OCI-LY3 (cell line): Measurements from ENCODE around the gene ASPA.

Experiments used
- H2AFZ ChIP-seq: fragments of 200-600, 300-600 bp; shearing (Covaris generic); 2 replicates; pipeline ENCODE4 v1.6.0; 2014; ENCODE audit warnings: antibody characterized with exemption, low read depth, low read length
- H3K27ac ChIP-seq: fragments of 200-600, 300-600 bp; sonication (generic); 2 replicates; pipeline ENCODE4 v1.5.1; 2014; ENCODE audit warnings: mild to moderate bottlenecking, low read length, moderate library complexity, mixed read lengths
- H3K27me3 ChIP-seq: fragments of 200-600, 300-600 bp; sonication (generic); 2 replicates; pipeline ENCODE4 v1.6.1; 2014; ENCODE audit warnings: low read depth, low read length, mixed read lengths
- H3K36me3 ChIP-seq: fragments of 200-600, 300-600 bp; sonication (generic); replicated peaks from 2 replicates; pipeline ENCODE3; 2014; ENCODE audit warnings: low read depth, low read length, mixed read lengths
- H3K4me1 ChIP-seq: fragments of 300-600, 200-600 bp; sonication (generic); 2 replicates; pipeline ENCODE4 v1.6.1; 2014; ENCODE audit warnings: low read length, mixed read lengths
- H3K4me2 ChIP-seq: fragments of 200-600, 300-600 bp; sonication (generic); 2 replicates; pipeline ENCODE4 v1.6.1; 2014; ENCODE audit warnings: low read length, mixed read lengths
- H3K4me3 ChIP-seq: fragments of 300-600, 200-600 bp; sonication (generic); 2 replicates; pipeline ENCODE4 v1.5.1; 2014; ENCODE audit warnings: antibody characterized with exemption, mild to moderate bottlenecking, low read length, moderate library complexity
- H3K79me2 ChIP-seq: fragments of 300-600, 200-600 bp; shearing (Covaris generic); 2 replicates; pipeline ENCODE4 v1.6.1; 2014; ENCODE audit warnings: mild to moderate bottlenecking, low read length, mixed read lengths
- H3K9ac ChIP-seq: fragments of 300-600, 200-600 bp; shearing (Covaris generic); 2 replicates; pipeline ENCODE4 v1.6.0; 2014; ENCODE audit warnings: mild to moderate bottlenecking, low read length, moderate library complexity
- H3K9me3 ChIP-seq: fragments of 200-600, 300-600 bp; shearing (Covaris generic); 2 replicates; pipeline ENCODE4 v1.6.1; 2014; ENCODE audit warnings: low read length, mixed read lengths; ENCODE audit not compliant: insufficient read depth
- H4K20me1 ChIP-seq: fragments of 200-600, 300-600 bp; sonication (generic); 2 replicates; pipeline ENCODE4 v1.6.1; 2016; ENCODE audit warnings: low read length, mixed read lengths; ENCODE audit not compliant: insufficient read depth
- CTCF ChIP-seq: fragments of 200-600, 300-600 bp; sonication (generic); IDR thresholded peaks from 2 replicates; pipeline ENCODE4 v1.5.1; 2014; ENCODE audit warnings: antibody characterized with exemption, low read length, low read depth
- EZH2phosphoT487 ChIP-seq: fragments of 200-600 bp; shearing (Covaris generic); IDR thresholded peaks from 2 replicates; pipeline ENCODE4 v1.6.1; 2018; ENCODE audit warnings: antibody characterized with exemption, mixed run types, low read depth

Gene ASPA

DNA sequence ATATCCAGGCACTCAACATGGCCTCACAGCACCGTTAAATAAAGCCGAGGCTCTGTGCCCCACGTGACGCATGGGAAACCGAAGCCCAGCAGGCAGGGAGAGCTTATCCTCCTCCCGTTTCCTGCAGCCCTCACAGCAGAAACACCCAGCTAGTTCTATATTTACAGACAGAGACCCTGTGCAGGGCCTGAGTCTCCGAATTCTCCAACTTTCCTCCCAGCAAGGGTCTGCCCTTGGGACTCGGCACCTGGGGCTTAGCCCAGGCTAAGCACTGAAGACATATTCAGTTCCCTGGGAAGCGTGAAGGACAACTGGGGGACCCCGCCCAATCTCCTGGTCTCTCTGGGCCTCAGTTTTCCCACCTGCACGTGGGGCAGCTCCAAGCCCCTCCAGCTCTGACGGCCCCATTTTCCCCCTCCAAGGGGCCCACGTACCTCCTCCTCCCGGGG, 52.6 kb downstream of the ASPA start:
- Histone ChIP-seq H3K4me3 (no peak overlapping the region), H4K20me1 (no peaks in the 10 kb centered on the region), H3K27ac (no peak overlapping the region), H3K79me2 (no peaks in the 10 kb centered on the region), H3K9me3 (no peaks in the 10 kb centered on the region), H3K9ac (no peak overlapping the region), H3K36me3 (no peaks in the 10 kb centered on the region), H3K4me1 (no peaks in the 10 kb centered on the region), H2AFZ (no peak overlapping the region), H3K27me3 (no peaks in the 10 kb centered on the region), H3K4me2 (no peak overlapping the region)
- TF ChIP-seq CTCF (no peak), EZH2phosphoT487 (no peak)

DNA sequence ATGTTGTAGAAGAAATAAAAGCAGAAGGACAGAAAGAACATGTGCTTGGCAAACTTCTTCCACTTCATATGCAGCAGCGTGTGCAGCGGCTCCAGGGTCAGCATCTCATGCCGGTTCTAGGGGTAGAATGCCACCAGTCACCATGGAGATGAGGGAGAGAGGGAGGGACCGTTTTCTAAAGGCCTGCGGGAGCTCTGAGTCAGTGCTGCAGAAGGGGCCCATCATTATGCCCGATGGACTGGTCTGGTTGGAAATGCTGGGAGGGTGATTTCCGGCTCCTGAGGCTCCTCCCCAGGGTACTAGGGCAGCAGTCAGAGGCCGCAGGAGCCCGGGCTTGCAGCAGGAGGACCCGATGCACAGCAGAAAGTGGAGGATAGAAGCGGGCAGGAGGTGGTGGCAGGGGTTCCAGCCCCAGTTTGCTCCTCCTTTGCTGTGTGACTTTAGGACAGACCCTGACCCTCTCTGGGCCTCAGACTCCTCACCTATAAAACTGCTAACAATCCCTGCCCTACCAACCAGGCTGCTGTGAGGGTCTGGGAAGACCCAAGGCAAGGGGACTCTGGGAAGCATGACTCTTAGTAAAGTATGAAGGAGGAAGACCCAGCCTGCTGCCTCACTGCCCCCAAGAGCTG, 53.2 kb downstream of the ASPA start:
- Histone ChIP-seq H3K27me3 (no peaks in the 10 kb centered on the region), H3K79me2 (no peaks in the 10 kb centered on the region), H3K36me3 (no peaks in the 10 kb centered on the region), H4K20me1 (no peaks in the 10 kb centered on the region), H3K4me2 (no peak overlapping the region), H3K9me3 (no peaks in the 10 kb centered on the region), H3K27ac (no peak overlapping the region), H2AFZ (no peak overlapping the region), H3K4me1 (no peaks in the 10 kb centered on the region), H3K4me3 (no peak overlapping the region), H3K9ac (no peak overlapping the region)
- TF ChIP-seq EZH2phosphoT487 (no peak), CTCF (no peak)

DNA sequence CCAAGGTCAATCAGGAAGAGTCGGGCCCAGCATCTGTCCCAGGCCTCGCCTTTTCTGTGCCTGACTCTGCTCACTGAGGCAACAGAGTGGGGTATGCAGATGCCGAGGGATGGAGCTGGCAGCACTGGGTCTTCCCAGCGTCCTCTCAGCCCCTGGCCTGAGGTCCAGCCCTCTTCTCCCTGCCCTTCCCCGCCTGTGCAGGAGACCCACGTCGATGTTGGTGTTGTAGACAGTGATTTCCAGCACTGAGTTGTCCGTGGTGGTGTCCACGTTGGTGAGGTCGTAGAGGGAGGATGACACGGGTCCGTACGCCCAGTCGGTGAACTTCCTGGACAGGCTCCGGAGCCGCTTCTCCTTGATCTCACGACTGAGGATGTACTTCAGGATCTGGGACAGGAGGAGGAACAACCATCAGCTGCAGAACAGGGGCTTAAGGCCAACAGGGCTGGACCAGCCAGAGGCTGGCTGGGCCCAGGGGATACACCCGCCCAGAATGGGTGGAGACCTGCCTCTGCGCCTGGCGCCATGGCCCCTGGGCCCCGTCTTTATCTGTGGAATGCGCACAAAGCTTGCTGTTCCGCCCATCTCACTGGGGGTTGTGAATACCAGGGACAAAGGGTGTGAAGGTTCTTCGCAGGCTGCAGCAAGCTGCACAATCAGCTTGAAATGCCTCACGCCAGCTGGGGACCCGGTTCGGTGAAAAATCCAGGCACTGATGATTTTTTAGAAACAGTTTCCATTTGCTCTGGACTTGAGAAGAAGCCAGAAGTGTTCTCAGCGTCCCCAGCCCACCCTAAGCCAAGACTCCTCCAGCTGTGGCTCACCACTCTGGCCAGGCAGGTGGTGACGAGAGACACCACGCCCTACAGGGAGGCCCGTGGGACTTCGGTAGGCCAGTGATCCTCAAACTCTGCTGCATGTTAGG, 54.3 kb downstream of the ASPA start:
- Histone ChIP-seq H3K9me3 (no peaks in the 10 kb centered on the region), H3K9ac (no peak overlapping the region), H3K79me2 (no peaks in the 10 kb centered on the region), H3K4me3 (no peak overlapping the region), H3K36me3 (no peaks in the 10 kb centered on the region), H3K4me1 (no peaks in the 10 kb centered on the region), H2AFZ (no peak overlapping the region), H4K20me1 (no peaks in the 10 kb centered on the region), H3K27ac (no peak overlapping the region), H3K27me3 (no peaks in the 10 kb centered on the region), H3K4me2 (no peak overlapping the region)
- no peak for TF ChIP-seq EZH2phosphoT487
- no peak for TF ChIP-seq CTCF

DNA sequence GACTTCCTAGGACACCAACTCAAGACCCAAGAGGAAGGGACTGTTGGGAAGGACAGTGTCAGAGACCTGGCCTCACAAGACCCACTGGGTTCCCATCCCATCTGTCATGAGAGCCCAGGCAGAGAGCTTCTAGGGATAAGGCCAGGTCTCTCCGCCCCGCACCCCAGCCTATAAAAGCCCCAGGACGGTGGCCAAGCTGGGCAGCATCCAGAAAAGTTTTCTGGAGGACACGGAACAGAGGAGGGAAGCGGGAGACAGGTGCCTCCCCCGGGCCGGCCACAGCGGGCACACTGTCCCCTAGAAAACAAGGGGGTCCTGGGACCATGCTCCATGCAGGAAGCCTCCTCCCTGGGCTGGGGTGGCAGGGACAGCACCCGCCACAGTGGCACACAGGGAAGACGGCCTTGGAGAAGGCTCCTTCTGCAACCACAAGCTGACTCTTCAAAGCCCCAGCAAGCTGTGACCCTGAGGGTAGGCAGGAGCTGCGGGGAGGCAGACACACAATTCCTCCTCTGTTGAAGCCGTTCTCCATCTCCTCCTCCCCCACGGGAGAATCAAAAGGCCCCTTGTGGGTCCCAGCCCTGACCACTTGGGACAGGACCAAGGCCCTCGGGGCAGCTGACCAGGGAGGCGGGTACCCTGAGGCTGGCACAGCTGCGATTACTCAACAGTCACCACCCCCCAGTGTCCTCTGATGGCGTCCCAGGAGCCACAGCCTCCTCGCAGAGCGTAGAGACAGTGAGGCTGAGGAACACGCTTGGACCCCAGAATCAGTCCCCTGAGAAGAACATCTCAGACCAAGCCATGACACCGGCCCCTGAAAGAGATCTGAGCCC, 55.7 kb downstream of the ASPA start:
- Histone ChIP-seq H3K36me3 (no peaks in the 10 kb centered on the region), H3K9ac (no peak overlapping the region), H3K9me3 (no peaks in the 10 kb centered on the region), H3K27me3 (no peaks in the 10 kb centered on the region), H3K4me3 (no peak overlapping the region), H4K20me1 (no peaks in the 10 kb centered on the region), H3K4me2 (no peak overlapping the region), H3K79me2 (no peaks in the 10 kb centered on the region), H3K27ac (no peak overlapping the region), H3K4me1 (no peaks in the 10 kb centered on the region), H2AFZ (no peak overlapping the region)
- TF ChIP-seq EZH2phosphoT487 (no peak), CTCF (no peak)
